Retina (tissue), 1 donor: ENCODE results near the gene HOXD11.

Experiments used
- DNase-seq: peaks from one replicate; pipeline ENCODE4 v3.0.0-alpha.2; 2016

Gene HOXD11

DNA sequence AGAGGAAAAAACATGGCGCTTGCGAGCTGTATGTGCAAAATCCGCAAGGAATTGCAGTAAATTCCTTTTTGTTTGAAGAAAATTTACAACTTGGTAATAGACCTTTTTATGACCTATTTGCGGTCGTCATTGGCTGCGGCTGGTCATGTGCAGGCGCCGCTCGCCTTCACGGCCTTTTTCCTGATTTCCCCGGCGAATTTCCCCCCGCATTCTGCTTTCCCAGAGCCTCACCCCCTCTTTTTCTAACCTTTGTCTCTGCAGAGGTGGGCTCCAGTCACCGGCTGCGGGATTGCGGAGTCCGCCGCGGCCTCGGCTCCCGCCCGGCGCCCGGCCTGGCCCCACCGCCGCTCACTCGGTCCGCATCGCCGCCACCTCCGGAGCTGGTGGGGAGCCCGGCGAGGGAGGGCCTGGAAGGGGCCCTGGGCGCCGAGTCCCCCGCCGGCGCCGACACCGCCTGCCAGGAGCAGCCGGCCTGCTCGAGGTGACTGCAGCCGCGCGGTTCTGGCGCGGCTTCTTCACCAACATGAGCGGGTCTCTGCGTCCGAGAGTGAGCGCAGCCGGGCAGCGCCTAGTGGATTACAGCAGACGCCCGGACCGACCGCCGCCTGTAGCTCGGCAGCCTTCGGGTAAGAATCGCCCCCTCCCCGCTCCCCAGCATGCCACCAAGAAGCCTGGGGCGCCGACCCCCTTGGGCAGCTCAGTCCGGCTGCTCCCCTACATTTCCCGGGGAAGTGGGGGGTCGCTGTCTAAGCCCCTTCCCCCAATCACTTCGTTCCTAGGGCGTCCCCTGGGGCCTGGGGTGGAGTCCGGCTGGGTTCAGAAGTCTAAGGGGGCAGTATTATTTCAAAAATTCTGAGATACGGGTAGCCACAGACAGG lies 29.5 kb downstream of the HOXD11 start:
- DNase-seq = peak; percentile 79

DNA sequence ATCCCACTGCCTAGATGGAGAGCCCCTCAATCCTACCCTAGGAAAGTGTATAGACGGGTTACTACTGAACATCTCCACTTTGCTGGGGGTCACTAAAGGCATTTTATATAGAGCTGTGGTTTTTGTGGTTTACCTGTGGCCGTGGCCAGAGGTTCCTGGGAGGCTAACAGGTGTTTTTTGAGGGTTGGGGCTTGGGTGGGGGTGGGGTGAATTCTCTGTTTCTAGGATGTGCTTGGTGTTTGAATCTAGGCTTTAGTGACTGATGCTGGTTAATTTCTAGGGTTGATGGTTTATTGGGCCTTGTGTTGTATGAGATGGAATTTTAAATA lies 30.1 kb downstream of the HOXD11 start:
- DNase-seq = no peak

DNA sequence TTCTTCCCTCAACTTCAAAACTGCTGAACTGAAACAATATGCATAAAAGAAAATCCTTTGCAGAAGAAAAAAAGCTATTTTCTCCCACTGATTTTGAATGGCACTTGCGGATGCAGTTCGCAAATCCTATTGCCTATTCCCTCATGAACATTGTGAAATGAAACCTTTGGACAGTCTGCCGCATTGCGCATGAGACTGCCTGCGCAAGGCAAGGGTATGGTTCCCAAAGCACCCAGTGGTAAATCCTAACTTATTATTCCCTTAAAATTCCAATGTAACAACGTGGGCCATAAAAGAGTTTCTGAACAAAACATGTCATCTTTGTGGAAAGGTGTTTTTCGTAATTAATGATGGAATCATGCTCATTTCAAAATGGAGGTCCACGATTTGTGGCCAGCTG lies 30.8 kb downstream of the HOXD11 start:
- no peak for DNase-seq

DNA sequence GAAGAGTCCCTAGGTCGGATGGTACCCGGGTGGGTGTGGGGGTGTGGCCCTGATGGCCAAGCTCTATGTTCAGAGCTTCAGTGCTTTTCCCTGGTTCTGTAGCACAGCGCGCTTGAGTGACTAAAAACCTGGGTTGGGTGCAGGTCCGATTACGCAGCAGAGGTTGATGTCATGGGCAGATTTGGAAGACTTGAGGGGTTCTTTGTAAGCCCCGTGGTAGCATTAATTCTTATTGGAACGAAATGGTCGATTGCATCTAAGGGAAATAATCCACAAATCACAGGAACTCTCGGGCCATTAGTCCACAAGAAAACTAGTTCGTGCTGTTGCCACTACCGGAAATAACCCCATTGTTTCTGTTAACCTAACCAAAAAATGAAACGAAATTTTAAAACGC lies 31.4 kb downstream of the HOXD11 start:
- no peak for DNase-seq

DNA sequence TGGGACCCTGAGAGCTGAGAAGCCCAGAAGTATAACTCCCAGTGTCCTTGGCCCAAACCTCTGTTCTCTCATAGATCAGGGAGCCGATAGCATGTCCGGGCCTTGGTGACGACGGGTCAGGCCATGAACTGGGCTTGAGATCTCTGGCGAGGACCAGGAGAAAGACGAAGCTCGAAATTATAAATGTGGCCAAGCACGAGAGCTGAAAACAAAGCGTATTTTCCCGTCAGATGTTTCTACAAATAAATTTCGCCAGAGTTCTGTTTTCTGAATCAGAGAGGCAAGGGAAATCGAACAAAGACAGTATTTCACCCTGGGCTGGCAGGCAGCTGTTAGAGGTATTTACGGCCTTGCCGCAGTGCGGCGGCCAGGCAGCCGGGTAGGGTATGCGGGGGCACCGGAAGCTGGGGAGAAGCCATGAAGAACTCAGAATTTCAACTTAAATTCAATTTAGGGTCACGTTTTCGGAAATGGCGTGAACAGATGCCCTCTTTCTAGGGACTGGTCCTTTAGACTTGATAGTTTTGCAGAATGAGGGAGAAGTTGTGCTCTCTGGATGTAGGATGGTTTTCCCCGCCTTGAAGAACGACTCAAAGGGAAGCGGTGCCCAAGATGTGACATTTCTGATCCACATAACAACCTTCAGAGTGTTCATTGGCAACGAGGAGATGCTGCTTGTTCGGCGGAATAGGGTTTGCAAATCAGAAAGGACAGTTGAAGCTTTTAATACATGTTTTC lies 32.0 kb downstream of the HOXD11 start:
- DNase-seq = no peak

DNA sequence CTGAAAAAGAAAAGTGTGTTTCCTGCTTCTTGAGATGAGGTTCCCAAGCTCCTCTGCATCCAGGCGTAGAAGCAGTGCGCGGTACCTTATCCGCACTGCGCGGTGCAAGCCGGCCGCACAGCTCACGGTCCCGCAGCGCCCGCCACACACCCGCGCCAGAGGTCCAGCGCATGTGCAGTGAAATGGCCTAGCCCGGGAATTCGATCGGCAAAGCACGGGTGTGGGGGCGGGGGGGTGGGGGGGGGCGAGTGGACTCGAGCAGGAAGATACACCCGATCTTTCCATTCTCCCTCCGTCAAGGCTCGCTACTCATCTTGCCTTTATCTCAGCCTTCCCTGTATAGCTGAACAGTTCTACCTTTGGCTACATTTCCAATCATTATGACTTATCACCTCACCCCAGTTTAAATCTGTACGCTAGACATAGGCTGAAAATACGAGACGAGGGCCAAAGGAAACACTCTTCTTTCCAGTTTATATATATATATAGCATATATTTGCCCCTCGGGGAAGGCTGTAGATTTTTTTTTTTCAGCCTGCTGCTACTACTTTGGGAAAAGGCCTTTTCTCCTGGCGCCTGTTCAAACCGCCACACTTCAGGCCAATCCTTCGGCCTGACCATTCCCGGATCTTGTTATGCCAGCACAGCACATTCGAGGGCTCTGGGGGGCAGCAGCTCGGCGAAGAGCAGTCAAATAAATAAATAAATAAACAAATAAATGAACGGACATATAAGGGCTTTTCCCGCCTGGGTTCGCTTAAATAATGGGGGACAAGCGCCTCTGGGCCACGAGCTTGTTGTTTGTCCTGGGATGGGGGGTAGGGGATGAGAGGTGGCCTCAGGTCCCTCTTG lies 32.8 kb downstream of the HOXD11 start:
- DNase-seq = no peak

DNA sequence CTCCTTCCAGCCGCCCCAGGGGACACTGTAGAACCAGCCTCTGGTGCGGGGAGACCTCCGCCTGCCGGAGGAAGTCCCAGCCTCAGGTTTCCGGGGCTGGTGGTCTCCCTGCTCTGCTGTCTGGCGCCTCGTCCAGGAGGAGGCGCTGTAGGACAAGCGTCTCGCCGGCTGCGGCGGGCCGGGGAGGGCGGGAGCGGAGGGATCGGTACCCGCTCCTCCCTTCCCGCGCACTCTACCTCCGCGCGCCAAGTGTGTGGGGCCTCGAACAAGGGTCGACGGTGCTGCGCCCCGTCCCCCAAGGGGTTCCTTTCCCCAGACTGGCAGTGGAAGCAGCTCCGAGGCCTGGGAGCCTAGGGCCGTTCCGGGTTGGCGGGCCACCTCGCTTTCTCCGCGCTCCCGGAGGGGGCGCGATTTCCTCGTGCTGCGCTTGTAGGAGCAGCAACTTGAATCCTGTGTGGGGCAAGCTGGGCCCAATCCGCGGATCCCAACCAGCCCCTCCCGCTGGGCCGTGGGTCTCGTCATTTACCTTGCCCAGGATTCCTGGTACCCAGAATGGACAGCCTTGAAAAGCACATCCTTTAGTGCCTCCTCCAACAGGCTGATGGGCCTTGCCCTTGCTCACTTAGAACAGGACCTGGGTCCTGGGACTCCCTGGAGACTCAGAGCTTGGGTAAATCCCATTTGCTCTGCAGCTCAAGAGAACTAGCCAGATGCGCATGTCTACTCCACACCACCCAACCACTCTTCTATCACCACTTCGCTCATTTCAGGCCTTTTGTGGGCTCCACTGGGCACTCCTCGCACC lies 33.6 kb downstream of the HOXD11 start:
- DNase-seq = peak; percentile 94

DNA sequence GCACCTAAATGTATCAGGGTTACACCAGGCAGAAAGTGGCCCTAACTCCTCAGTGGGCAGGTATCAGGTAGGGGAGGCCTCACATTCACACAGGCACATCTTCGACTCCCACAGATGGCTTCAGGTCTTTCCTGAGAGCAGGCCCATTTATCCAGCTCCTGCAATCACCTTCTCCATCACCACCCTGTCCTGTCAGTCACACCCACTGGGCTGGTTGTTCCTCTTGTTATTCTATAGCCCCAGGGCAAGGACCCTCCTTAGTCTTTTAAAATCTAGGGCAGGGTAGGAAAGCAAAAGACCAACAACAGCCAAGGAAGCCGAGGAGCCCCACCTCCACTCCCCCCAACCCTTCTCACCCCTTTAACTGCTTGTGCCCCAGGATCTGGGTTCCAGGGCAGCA lies 35.2 kb downstream of the HOXD11 start:
- DNase-seq = no peak

DNA sequence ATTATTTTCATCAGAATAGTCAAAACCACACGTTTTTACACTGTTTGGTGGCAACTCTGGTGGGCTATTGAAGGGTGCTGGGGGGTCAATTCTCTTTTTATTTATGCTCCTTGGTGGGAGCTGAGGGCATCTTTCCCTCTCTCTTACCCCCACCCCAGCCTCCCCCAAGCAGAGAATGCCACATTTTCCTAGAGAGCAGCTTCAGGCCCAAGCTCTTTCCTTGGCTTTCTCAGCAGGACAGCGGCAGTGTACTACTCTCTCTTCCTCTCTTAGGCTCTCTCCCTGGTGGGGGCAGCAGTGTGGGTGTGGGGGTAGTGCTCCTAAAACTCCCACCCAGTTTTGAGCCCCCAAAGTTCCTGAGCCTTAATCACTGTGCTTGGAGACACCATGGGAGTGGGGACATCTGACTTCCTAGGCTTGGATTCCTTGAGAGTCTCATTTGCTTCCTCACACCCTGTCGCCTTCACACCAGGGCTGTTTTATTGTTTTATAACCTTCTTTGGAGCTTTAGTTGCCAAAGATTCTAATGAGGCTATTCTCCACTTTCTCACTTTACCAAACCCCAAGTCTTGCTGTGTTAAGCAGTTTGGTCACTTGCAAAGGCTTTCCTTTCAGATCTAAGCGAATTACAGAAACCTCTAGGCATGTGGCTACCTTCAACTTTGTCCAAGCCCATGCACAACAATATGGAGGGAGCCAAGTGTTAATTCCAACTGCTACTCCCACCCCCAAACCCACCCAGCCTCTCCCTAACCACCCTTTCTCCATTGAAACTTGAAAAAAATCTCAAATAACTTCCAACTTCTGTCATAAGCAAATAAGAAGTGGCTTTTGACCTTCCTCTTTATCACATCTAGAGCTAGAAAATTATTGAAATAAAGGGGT lies 38.2 kb downstream of the HOXD11 start:
- DNase-seq = no peak

DNA sequence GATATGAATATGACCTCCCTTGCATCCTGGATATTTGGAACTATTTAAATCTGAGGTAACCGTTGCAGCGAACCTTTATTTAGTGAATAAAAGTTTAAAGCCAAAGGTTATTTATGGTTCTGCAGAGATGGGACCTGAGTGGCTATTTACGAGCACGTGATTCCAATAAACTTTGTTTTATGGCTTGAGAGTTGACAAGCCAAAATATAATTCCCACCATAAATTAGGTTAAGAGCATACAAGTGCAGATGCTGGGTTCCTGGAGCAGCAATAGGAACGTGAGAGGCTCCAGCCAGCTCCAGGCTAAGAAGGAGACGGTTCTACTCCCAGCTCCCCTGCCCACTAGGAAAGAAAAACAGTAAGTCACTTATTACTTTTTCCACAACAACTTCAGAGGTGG lies 39.0 kb downstream of the HOXD11 start:
- DNase-seq = no peak

DNA sequence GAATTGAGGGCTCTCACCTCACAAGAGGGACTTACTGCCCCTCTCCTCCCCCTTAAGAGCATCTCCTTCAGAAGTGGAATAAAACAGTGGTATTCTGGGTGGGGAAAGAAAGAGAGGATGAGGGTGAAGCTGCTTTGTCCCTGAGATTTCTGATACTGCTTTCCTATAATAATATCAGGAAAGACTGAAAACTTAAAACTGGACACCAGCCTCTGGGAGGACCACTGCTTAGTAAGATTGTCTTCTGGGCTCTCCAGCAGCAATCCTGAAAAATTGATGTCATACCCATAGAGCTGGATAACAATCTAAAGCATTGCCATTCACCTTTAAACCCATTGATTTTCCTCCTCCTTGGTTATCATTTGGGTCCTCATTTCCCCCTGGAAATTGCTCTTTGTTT lies 39.6 kb downstream of the HOXD11 start:
- DNase-seq = no peak

DNA sequence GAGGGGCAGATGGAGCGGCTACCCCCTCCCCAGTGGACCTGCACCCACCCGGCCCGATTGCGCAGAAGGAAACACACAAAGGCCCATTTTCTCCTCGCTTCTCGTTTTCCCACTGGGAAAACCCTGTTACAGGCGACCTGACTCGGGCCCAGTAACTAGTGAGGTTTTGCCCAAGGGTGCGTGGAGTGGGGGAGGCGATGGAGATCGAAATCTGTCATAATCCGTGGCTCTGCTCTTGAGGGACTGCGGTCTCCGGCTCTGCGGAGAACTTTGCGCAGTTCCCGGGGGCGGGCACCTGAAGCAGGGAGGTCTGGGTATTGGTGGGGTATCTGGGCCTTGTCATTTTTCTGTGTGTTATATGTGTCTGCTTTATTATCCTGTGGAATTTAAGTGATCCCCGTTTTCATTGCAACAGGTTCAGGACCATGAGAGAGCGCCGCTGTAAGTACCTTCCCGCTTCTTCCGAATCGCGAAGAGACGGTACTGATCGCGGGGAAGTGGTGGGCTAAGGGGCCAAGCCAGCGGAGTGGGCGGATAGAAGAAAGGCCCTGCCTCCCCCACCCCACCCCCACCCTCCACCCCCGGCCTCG lies 40.2 kb downstream of the HOXD11 start:
- no peak for DNase-seq

DNA sequence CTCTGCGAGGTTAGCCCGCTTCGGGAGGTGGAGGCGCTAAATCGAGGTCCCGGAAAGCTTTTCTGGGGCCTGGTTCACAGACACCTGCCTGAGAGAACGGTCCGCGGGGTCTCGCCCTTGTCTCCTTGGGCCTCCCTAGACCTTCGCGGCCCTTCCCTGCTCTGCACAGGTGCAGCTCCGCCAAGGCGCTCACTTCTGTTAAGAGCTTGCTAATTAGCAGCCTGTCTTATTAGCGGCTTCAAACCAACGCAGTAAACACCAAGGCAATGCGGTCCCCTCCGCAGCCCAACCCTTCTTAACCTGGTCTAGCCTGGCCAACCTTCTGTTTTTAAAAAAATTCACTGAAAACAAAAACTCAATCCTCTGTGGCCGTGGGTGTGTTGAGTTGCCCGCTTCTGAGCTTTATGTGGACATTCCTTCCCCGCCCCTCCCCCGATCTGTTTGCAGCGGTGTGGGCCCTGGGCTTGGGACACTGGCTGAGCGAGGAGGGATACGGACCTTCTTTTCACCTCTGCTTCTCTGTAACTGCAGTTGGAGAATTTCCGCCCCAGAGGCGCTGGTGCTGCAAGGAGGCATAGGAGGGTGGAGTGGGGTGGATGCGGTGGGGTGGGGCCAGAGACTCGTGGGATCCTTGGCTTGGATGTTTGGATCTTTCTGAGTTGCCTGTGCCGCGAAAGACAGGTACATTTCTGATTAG lies 40.9 kb downstream of the HOXD11 start:
- peak; percentile 43 for DNase-seq

DNA sequence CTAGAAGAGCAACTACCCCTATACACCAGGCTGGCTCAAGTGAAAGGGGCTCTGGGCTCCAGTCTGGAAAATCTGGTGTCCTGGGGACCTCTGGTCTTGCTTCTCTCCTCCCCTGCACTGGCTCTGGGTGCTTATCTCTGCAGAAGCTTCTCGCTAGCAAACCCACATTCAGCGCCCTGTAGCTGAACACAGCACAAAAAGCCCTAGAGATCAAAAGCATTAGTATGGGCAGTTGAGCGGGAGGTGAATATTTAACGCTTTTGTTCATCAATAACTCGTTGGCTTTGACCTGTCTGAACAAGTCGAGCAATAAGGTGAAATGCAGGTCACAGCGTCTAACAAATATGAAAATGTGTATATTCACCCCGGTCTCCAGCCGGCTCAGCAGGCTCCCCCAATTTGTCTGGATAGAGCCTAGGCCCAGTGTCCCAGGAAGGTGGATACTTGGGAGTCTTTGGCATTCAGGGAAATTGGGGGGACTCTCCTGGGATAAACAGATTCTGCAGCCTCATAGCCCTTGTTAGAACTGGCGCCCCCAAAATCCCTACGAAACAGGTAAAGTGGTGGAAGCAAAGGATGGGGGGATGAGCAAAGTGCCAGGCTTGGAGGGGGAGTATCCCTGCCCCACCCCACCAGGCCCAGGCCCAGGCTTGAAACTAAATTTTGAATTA lies 41.8 kb downstream of the HOXD11 start:
- peak; percentile 53 for DNase-seq

DNA sequence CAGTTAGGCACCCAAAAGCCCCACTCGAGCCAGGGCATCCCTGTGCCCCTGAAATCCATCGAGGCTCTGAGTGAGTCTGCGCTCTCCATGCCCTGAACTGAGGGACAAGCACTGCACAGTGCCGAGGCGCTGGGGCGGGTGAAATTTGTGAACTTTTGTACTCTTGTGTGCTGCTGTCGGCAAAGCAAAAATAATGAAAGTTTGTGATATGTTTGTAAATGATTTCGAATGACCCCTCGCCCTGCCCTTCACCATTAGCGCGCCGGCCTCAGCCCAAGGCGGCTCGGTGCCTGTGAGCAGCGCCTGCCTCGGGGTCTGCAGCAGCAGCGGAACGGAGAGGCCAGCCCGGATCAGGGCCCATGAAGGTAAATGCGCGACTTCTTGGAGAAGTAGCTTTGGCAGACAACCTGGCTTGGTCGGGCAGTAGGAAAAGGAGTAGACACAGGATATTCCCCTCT lies 42.4 kb downstream of the HOXD11 start:
- peak; percentile 65 for DNase-seq

DNA sequence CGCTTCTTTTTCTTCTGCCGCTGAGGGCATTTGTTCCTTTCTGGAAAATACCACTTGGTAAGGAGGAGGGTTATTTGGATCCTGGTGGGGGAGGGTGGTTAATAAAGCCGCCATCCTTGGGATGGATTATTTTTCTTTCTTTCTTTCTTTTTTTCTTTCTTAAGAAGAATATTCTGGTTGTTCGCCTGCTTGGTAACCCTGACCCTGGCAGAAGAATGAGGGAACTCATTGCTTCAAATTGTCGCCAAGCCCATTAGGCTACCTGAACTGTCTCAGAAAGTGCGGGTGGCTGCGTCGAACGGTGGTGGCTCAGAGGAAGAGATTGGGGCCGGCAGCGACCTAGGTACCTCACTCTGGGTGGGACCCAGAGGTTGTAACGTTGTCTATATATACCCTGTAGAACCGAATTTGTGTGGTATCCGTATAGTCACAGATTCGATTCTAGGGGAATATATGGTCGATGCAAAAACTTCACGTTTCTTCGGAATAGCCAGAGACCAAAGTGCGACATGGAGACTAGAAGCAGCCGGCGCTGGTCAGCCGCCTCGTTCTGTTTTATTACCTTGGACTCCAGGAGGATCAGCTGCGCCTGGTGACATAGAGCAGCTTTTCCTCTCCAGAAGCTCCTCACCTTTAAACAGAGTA lies 43.0 kb downstream of the HOXD11 start:
- DNase-seq = peak; percentile 51

DNA sequence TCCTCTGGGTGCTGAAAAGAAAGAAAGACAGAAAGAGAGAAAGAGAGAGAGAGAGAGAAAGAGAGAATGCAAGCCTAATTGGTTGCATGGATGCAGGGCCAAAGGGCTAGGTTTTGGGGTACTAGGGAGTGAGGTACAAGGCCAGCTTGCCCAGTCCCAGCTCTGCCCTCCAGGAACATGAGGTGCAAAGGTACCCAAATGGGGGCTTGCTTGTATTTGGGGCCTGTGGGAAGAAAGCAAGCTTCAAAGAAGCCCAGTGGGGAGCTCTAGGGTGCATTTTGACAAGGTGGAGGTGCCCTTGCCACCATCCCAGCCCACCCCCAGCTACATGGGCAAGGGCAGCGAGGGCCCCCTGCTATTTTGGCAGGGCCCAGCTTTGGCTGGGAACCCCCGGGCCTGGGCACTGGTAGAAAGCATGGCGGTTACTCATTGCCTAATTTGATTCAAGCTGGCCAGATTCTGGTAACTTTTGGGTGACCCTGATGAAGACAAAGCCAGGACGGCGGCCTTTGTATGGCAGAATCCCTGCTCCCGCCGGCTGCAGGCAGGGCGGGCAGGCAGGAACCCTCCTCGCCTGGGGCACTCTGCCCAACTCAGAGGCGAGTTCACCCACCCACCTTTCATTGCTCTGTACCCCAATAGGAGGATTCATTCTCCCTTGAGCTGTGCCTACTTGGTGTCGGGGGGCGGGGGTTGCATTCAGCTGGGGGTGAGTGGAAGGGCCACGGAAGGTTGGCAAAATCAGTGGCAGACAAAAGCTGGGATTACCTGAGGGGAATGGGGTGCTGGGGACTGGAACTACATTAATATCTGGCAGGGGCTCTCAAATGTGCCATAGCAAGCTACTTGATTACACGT lies 43.7 kb downstream of the HOXD11 start:
- no peak for DNase-seq
